GM21423 (cell line): Measurements from ENCODE around the gene ARHGEF5.

ENCODE experiments used
- ATAC-seq: cut with Tn5 transposase; IDR thresholded peaks from one replicate; pipeline ENCODE4 v1.9.1; 2021; ENCODE audit warnings: mild to moderate bottlenecking, moderate library complexity; ENCODE audit not compliant: unreplicated experiment

Gene ARHGEF5

GRCh38 chr7:144379776-144380384 lies 24.7 kb downstream of the ARHGEF5 start:
- ATAC-seq, result no peak

- ATAC-seq, result no peak
Observed at GRCh38 chr7:144384071-144384470, 28.9 kb downstream of the ARHGEF5 start.

- no peak for ATAC-seq
Observed at GRCh38 chr7:144384555-144385245, 29.5 kb downstream of the ARHGEF5 start.

- ATAC-seq, result no peak
Observed at GRCh38 chr7:144386741-144387140, 31.5 kb downstream of the ARHGEF5 start.

GRCh38 chr7:144388950-144389349 lies 33.7 kb downstream of the ARHGEF5 start:
- no peak for ATAC-seq

GRCh38 chr7:144390481-144390880 lies 35.3 kb downstream of the ARHGEF5 start:
- ATAC-seq, result no peak

- ATAC-seq, result no peak
Observed at GRCh38 chr7:144391014-144391413, 35.8 kb downstream of the ARHGEF5 start.

GRCh38 chr7:144391823-144392255 lies 36.6 kb downstream of the ARHGEF5 start:
- ATAC-seq, result peak; percentile 76

- ATAC-seq, result no peak
Observed at GRCh38 chr7:144397086-144397485, 41.9 kb downstream of the ARHGEF5 start.

- ATAC-seq, result no peak
Observed at GRCh38 chr7:144398291-144398690, 43.1 kb downstream of the ARHGEF5 start.

GRCh38 chr7:144398911-144399310 lies 43.7 kb downstream of the ARHGEF5 start:
- no peak for ATAC-seq

- ATAC-seq, result no peak
Observed at GRCh38 chr7:144399946-144400345, 44.7 kb downstream of the ARHGEF5 start.

GRCh38 chr7:144401490-144401889 lies 46.3 kb downstream of the ARHGEF5 start:
- no peak for ATAC-seq

- no peak for ATAC-seq
Observed at GRCh38 chr7:144403102-144403501, 47.9 kb downstream of the ARHGEF5 start.

GRCh38 chr7:144403649-144404061 lies 48.5 kb downstream of the ARHGEF5 start, which contains the start of gene NOBOX:
NOBOX (minus strand) TSS chr7:144403693.
- ATAC-seq, result no peak

GRCh38 chr7:144404946-144405345 lies 49.7 kb downstream of the ARHGEF5 start:
- no peak for ATAC-seq

GRCh38 chr7:144407266-144407931 lies 52.2 kb downstream of the ARHGEF5 start:
- ATAC-seq, result no peak

- no peak for ATAC-seq
Observed at GRCh38 chr7:144408121-144408520, 52.9 kb downstream of the ARHGEF5 start.

GRCh38 chr7:144410441-144410840 lies 55.2 kb downstream of the ARHGEF5 start:
- ATAC-seq, result no peak

GRCh38 chr7:144414815-144415214 lies 59.6 kb downstream of the ARHGEF5 start:
- ATAC-seq, result no peak

- ATAC-seq, result no peak
Observed at GRCh38 chr7:144415858-144416257, 60.7 kb downstream of the ARHGEF5 start.

- ATAC-seq, result no peak
Observed at GRCh38 chr7:144416341-144416740, 61.1 kb downstream of the ARHGEF5 start.
